Loucy (cell line): ENCODE results near the gene VASN.

Experiments
- EZH2phosphoT487 ChIP-seq: fragments of 200-600 bp; IDR thresholded peaks from 2 replicates; pipeline ENCODE4 v1.6.1; 2018; ENCODE audit warnings: antibody characterized with exemption, mild to moderate bottlenecking, moderate library complexity, borderline replicate concordance
- TF ChIP-seq, protein P1 (sequence below): fragments of 200-600 bp; sonication (generic); conservative IDR thresholded peaks from 2 replicates; pipeline ENCODE4 v1.5.1; 2014; ENCODE audit warnings: mild to moderate bottlenecking, antibody characterized with exemption, low read length

DNA sequence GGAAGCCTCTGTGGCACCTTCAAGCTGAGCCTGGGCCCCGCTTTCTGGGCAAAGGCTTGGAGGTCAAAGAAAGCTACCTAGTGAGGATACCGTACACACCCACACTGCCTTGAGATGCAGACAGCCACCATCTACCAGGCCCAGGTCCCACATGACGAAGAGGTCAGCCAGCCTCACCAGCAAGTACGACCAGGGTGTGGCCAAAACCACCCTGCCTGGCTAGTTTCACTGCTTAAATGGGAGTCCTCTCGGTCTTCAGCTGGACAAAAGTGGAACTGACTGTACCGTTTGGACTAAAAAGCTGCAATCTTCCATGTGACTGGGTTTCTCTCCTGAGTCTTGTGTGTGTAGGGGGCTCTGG is 21.6 kb downstream of the VASN start:
- TF ChIP-seq, protein P1, sequence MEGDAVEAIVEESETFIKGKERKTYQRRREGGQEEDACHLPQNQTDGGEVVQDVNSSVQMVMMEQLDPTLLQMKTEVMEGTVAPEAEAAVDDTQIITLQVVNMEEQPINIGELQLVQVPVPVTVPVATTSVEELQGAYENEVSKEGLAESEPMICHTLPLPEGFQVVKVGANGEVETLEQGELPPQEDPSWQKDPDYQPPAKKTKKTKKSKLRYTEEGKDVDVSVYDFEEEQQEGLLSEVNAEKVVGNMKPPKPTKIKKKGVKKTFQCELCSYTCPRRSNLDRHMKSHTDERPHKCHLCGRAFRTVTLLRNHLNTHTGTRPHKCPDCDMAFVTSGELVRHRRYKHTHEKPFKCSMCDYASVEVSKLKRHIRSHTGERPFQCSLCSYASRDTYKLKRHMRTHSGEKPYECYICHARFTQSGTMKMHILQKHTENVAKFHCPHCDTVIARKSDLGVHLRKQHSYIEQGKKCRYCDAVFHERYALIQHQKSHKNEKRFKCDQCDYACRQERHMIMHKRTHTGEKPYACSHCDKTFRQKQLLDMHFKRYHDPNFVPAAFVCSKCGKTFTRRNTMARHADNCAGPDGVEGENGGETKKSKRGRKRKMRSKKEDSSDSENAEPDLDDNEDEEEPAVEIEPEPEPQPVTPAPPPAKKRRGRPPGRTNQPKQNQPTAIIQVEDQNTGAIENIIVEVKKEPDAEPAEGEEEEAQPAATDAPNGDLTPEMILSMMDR = no peak
- TF ChIP-seq EZH2phosphoT487 = no peak
